IMR-90 (cell line): ENCODE data around the gene ANKIB1. TPM values are rescaled to one million over a fixed set of nuclear protein-coding genes. Genes with fewer than 3 reads are reported as not detected.

Experiments used
- ATAC-seq: fragments of 200-7000 bp; cut with Tn5 transposase; 2 replicates; pipeline ENCODE4 v1.9.1; 2020; ENCODE audit warnings: low read depth, mild to moderate bottlenecking, moderate library complexity
- BruUV-seq: library from RNA; stranded (reverse); fragments of 400-500 nt; replicated peaks from 2 replicates; lab custom pipeline; 2021; lab: Mats Ljungman, UMichigan
- CTCF ChIA-PET: fragments of 300-600 bp; formaldehyde crosslinking; extraction: SDS; loops from one replicate; lab custom pipeline; 2021; ENCODE audit warnings: antibody characterized with exemption; lab: Yijun Ruan, JAX
- POLR2A ChIA-PET: fragments of 300-600 bp; sonication (Branson Sonifier 250); formaldehyde crosslinking; loops from one replicate; lab custom pipeline; 2022; ENCODE audit warnings: antibody characterized with exemption; ENCODE audit not compliant: unreplicated experiment; lab: Charles Lee
- DNase-seq: peaks from one replicate; pipeline ENCODE4 v3.0.0; 2013
- H2AFZ ChIP-seq: replicated peaks from 2 replicates; pipeline ENCODE3; 2013; ENCODE audit warnings: low read length, mild to moderate bottlenecking; ENCODE audit not compliant: poor library complexity
- H2AK5ac ChIP-seq: 2 replicates; pipeline ENCODE4 v1.6.1; 2013; ENCODE audit warnings: low read depth, low read length, inconsistent platforms
- H2AK9ac ChIP-seq: replicated peaks from 2 replicates; pipeline ENCODE3; 2013; ENCODE audit warnings: mild to moderate bottlenecking, low read depth, low read length, moderate library complexity; ENCODE audit not compliant: poor library complexity
- H2BK120ac ChIP-seq: 2 replicates; pipeline ENCODE4 v1.6.1; 2013; ENCODE audit warnings: low read depth, low read length, inconsistent platforms
- H2BK15ac ChIP-seq: 3 replicates; pipeline ENCODE4 v1.6.1; 2013; ENCODE audit warnings: low read depth, low read length, inconsistent platforms
- H2BK20ac ChIP-seq: 2 replicates; pipeline ENCODE4 v1.6.1; 2013; ENCODE audit warnings: low read depth, mild to moderate bottlenecking, inconsistent platforms, low read length, moderate library complexity
- H2BK5ac ChIP-seq: 2 replicates; pipeline ENCODE4 v1.6.1; 2013; ENCODE audit warnings: mild to moderate bottlenecking, low read depth, low read length, inconsistent platforms; ENCODE audit not compliant: poor library complexity, severe bottlenecking
- H3K14ac ChIP-seq: replicated peaks from 2 replicates; pipeline ENCODE4 v1.6.1; 2013; ENCODE audit warnings: low read depth, low read length, inconsistent platforms
- H3K18ac ChIP-seq: 2 replicates; pipeline ENCODE4 v1.6.1; 2013; ENCODE audit warnings: low read depth, low read length, control low read depth
- H3K23ac ChIP-seq: 2 replicates; pipeline ENCODE4 v1.6.1; 2013; ENCODE audit warnings: low read depth, low read length, inconsistent platforms
- H3K27ac ChIP-seq: 2 replicates; pipeline ENCODE4 v1.5.1; 2013; ENCODE audit warnings: mild to moderate bottlenecking, control low read depth, low read length; ENCODE audit not compliant: insufficient read depth
- H3K27me3 ChIP-seq: 2 replicates; pipeline ENCODE4 v1.6.1; 2013; ENCODE audit warnings: low read length; ENCODE audit not compliant: control insufficient read depth, insufficient read depth
- H3K36me3 ChIP-seq: 2 replicates; pipeline ENCODE4 v1.6.1; 2013; ENCODE audit warnings: low read length, mixed read lengths; ENCODE audit not compliant: control insufficient read depth, insufficient read depth
- H3K4ac ChIP-seq: 2 replicates; pipeline ENCODE4 v1.6.1; 2013; ENCODE audit warnings: low read depth, low read length, inconsistent platforms
- H3K4me1 ChIP-seq: 2 replicates; pipeline ENCODE4 v1.6.1; 2013; ENCODE audit warnings: low read length, mixed read lengths; ENCODE audit not compliant: control insufficient read depth, insufficient read depth
- H3K4me2 ChIP-seq: 2 replicates; pipeline ENCODE4 v1.6.1; 2013; ENCODE audit warnings: low read depth, mild to moderate bottlenecking, control low read depth, low read length, moderate library complexity
- H3K4me3 ChIP-seq: 2 replicates; pipeline ENCODE4 v1.5.1; 2013; ENCODE audit warnings: low read depth, mild to moderate bottlenecking, control low read depth, low read length, moderate library complexity; ENCODE audit not compliant: insufficient read depth
- H3K56ac ChIP-seq: 2 replicates; pipeline ENCODE4 v1.6.1; 2013; ENCODE audit warnings: low read length, inconsistent platforms; ENCODE audit not compliant: insufficient read depth; ENCODE audit errors: extremely low read depth
- H3K79me1 ChIP-seq, 2 experiments: 2 replicates each; pipeline ENCODE4 v1.6.1; 2013; ENCODE audit warnings: low read length in 2 of 2, inconsistent platforms in 1 of 2, low read depth in 1 of 2
- H3K9ac ChIP-seq: 2 replicates; pipeline ENCODE4 v1.6.1; 2013; ENCODE audit warnings: low read depth, low read length, control low read depth
- H3K9me1 ChIP-seq: 2 replicates; pipeline ENCODE4 v1.6.1; 2013; ENCODE audit warnings: low read length, inconsistent platforms; ENCODE audit not compliant: insufficient read depth
- H3K9me3 ChIP-seq: 2 replicates; pipeline ENCODE4 v1.6.1; 2013; ENCODE audit warnings: low read length; ENCODE audit not compliant: control insufficient read depth, insufficient read depth
- H4K20me1 ChIP-seq: 2 replicates; pipeline ENCODE4 v1.6.1; 2013; ENCODE audit warnings: low read length, inconsistent platforms; ENCODE audit not compliant: insufficient read depth
- H4K5ac ChIP-seq: 2 replicates; pipeline ENCODE4 v1.6.1; 2013; ENCODE audit warnings: mild to moderate bottlenecking, low read depth, low read length, control low read depth
- H4K8ac ChIP-seq, 2 experiments: 2 replicates each; pipeline ENCODE4 v1.6.1; 2013; ENCODE audit warnings: low read depth in 2 of 2, low read length in 2 of 2, control low read depth in 1 of 2, inconsistent platforms in 1 of 2
- H4K91ac ChIP-seq: 2 replicates; pipeline ENCODE4 v1.6.1; 2013; ENCODE audit warnings: low read depth, low read length, inconsistent platforms; ENCODE audit not compliant: insufficient read depth
- CHD1 ChIP-seq: IDR thresholded peaks from 2 replicates; pipeline ENCODE4 v1.6.1; 2012; ENCODE audit warnings: low read depth, low read length, improper control_type of control experiment
- MAZ ChIP-seq: IDR thresholded peaks from 2 replicates; pipeline ENCODE4 v1.6.1; 2012; ENCODE audit warnings: low read depth, mild to moderate bottlenecking, low read length, improper control_type of control experiment, moderate library complexity, borderline replicate concordance
- RCOR1 ChIP-seq: IDR thresholded peaks from 2 replicates; pipeline ENCODE4 v1.6.1; 2012; ENCODE audit warnings: mild to moderate bottlenecking, low read length, improper control_type of control experiment; ENCODE audit not compliant: insufficient replicate concordance
- SMC3 ChIP-seq: fragments of 150-350 bp; IDR thresholded peaks from 2 replicates; pipeline ENCODE4 v1.6.1; 2016; ENCODE audit warnings: low read depth, mild to moderate bottlenecking, antibody characterized with exemption, low read length, moderate library complexity
- USF2 ChIP-seq: fragments of 150-350 bp; IDR thresholded peaks from 2 replicates; pipeline ENCODE4 v1.6.1; 2017; ENCODE audit warnings: mild to moderate bottlenecking, antibody characterized with exemption, low read length, low read depth
- WGBS, 2 experiments: methylation state at CpG; one replicate each; pipeline versions ENCODE4 v1.1.5 to v1.1.7; 2013; ENCODE audit warnings: missing lambda C conversion rate in 2 of 2; ENCODE audit not compliant: insufficient read length in 1 of 2; ENCODE audit errors: extremely low coverage in 2 of 2; 5-methylcytosine and 5-hydroxymethylcytosine counted together
- dilution Hi-C: fragments of 300-500 bp; cut with HindIII; formaldehyde crosslinking; loops from one replicate; pipeline ENCODE4 v1.14.3; 2018; ENCODE audit warnings: low sequenced_read_pairs; ENCODE audit not compliant: unreplicated experiment
- in situ Hi-C: fragments of 300-500 bp; cut with MboI; formaldehyde crosslinking; loops from 3 replicates; pipeline ENCODE4 v1.14.3; 2019; ENCODE audit warnings: low sequenced_read_pairs, inconsistent platforms, mixed read lengths
- intact Hi-C: fragments of 100-400 bp; cut with micrococcal nuclease; formaldehyde crosslinking; loops from 2 replicates; pipeline ENCODE4 v1.10.0; 2022
- polyA plus RNA-seq, 3 experiments: library from polyadenylated mRNA; depleted of rRNA; stranded (reverse); fragments of >200 nt; gene quantifications; 2 replicates each; pipeline ENCODE4 v1.2.3, GENCODE V29; 2012; ENCODE audit warnings: low replicate concordance in 1 of 3
- total RNA-seq: library from RNA; depleted of rRNA; stranded (reverse); fragments of >200 nt; gene quantifications from 2 replicates; pipeline ENCODE4 v1.2.3, GENCODE V29; 2012

The ANKIB1 gene
- total and polyA plus RNA-seq, 2 of the 4 experiments (the other 2 are of a cell fraction) = 18.7 to 33.9 TPM

GRCh38 chr7:92422926-92423325, 177.2 kb downstream of the ANKIB1 start:
- in situ Hi-C loops (no loop called here), intact Hi-C loops (no loop called here), dilution Hi-C loops (no loop called here)
- Histone ChIP-seq H3K79me1 (no peaks in the 10 kb centered on the region), H4K91ac (no peak overlapping the region), H3K27me3 (no peaks in the 10 kb centered on the region; the same call in 1 of the 2 replicates), H3K23ac (no peak overlapping the region), H2AFZ (peak overlapping the region; percentile 24), H3K9me1 (0 out of 2 replicates have a peak, but pooled peaks cover 4% of the 10 kb centered on the region), H3K9ac (no peak overlapping the region), H3K4ac (no peak overlapping the region), H3K4me2 (no peak overlapping the region), H2BK120ac (no peak overlapping the region), H3K36me3 (no peaks in the 10 kb centered on the region), H2AK9ac (no peak overlapping the region), H3K27ac (no peak overlapping the region), H3K14ac (no peak overlapping the region), H3K4me3 (no peak overlapping the region), H3K56ac (no peak overlapping the region), H3K4me1 (no peaks in the 10 kb centered on the region; the same call in 1 of the 2 replicates), H2BK5ac (no peak overlapping the region), H3K18ac (no peak overlapping the region), H4K20me1 (no peaks in the 10 kb centered on the region), H4K8ac (no peak overlapping the region), H2BK20ac (no peak overlapping the region), H2BK15ac (no peak overlapping the region), H2AK5ac (no peak overlapping the region), H4K5ac (no peak overlapping the region), H3K9me3 (no peaks in the 10 kb centered on the region)
- BruUV-seq = no TSS peak
- TF ChIP-seq CHD1 = no peak
- no peak for TF ChIP-seq SMC3
- TF ChIP-seq USF2 = no peak
- no peak for TF ChIP-seq MAZ
- TF ChIP-seq RCOR1 = no peak
- no peak for ATAC-seq
- ChIA-PET CTCF (no interaction called here), POLR2A (no interaction called here)
- DNase-seq = no peak
- WGBS, 2 experiments = 90% methylated on average over 2 of the region's 6 CpGs; no CpG with 5 or more reads in 1 of the 2 experiments
